ENCODE results near the gene ME3.

Gene ME3

GRCh38 chr11:86702220-86702983, 30.0 kb upstream of the ME3 start:
- Histone ChIP-seq H3K9ac (ENCODE audit: insufficient read length, low read depth) (no peak overlapping the region), H3K27me3 (ENCODE audit: insufficient read depth, insufficient read length) (no peaks in the 10 kb centered on the region), H3K4me1 (ENCODE audit: insufficient read depth, insufficient read length) (no peaks in the 10 kb centered on the region), H3K4me3 (ENCODE audit: insufficient read length, low read depth) (no peak overlapping the region), H3K36me3 (ENCODE audit: insufficient read depth, insufficient read length, low read length) (no peaks in the 10 kb centered on the region), H3K9me3 (ENCODE audit: insufficient read depth, low read length) (no peaks in the 10 kb centered on the region)
- no peak for TF ChIP-seq YY1 (IDR thresholded peaks at IDR 0.05; ENCODE audit: insufficient read depth, insufficient read length)
- TF ChIP-seq SUZ12 (IDR thresholded peaks at IDR 0.05; ENCODE audit: extremely low read depth, insufficient read depth, insufficient read length), result no peak
- TF ChIP-seq ZNF274 (IDR thresholded peaks at IDR 0.05; ENCODE audit: low read depth, low read length), result no peak
- no peak for DNase-seq (ENCODE audit: low read depth, low spot score)

GRCh38 chr11:86699040-86699791, 26.8 kb upstream of the ME3 start:
- Histone ChIP-seq H3K9ac (ENCODE audit: insufficient read length, low read depth) (no peak overlapping the region), H3K27me3 (ENCODE audit: insufficient read depth, insufficient read length) (no peaks in the 10 kb centered on the region), H3K9me3 (ENCODE audit: insufficient read depth, low read length) (no peaks in the 10 kb centered on the region), H3K36me3 (ENCODE audit: insufficient read depth, insufficient read length, low read length) (no peaks in the 10 kb centered on the region), H3K4me1 (ENCODE audit: insufficient read depth, insufficient read length) (no peaks in the 10 kb centered on the region), H3K4me3 (ENCODE audit: insufficient read length, low read depth) (no peak overlapping the region)
- no peak for DNase-seq (ENCODE audit: low read depth, low spot score)
- TF ChIP-seq ZNF274 (IDR thresholded peaks at IDR 0.05; ENCODE audit: low read depth, low read length) (no peak), YY1 (IDR thresholded peaks at IDR 0.05; ENCODE audit: insufficient read depth, insufficient read length) (no peak), SUZ12 (IDR thresholded peaks at IDR 0.05; ENCODE audit: extremely low read depth, insufficient read depth, insufficient read length) (no peak)

GRCh38 chr11:86698639-86699038, 26.2 kb upstream of the ME3 start:
- no peak overlapping the region for H3K4me3 ChIP-seq (ENCODE audit: insufficient read length, low read depth)
- no peaks in the 10 kb centered on the region for H3K9me3 ChIP-seq (ENCODE audit: insufficient read depth, low read length)
- DNase-seq (ENCODE audit: low read depth, low spot score), result no peak
- TF ChIP-seq ZNF274 (IDR thresholded peaks at IDR 0.05; ENCODE audit: low read depth, low read length), result no peak
- TF ChIP-seq SUZ12 (IDR thresholded peaks at IDR 0.05; ENCODE audit: extremely low read depth, insufficient read depth, insufficient read length), result no peak
- TF ChIP-seq YY1 (IDR thresholded peaks at IDR 0.05; ENCODE audit: insufficient read depth, insufficient read length), result no peak
- H3K36me3 ChIP-seq (ENCODE audit: insufficient read depth, insufficient read length, low read length), result no peaks in the 10 kb centered on the region
- no peaks in the 10 kb centered on the region for H3K27me3 ChIP-seq (ENCODE audit: insufficient read depth, insufficient read length)
- no peak overlapping the region for H3K9ac ChIP-seq (ENCODE audit: insufficient read length, low read depth)
- H3K4me1 ChIP-seq (ENCODE audit: insufficient read depth, insufficient read length), result no peaks in the 10 kb centered on the region

GRCh38 chr11:86696451-86696850, 24.0 kb upstream of the ME3 start:
- DNase-seq (ENCODE audit: low read depth, low spot score), result no peak
- no peaks in the 10 kb centered on the region for H3K4me1 ChIP-seq (ENCODE audit: insufficient read depth, insufficient read length)
- TF ChIP-seq SUZ12 (IDR thresholded peaks at IDR 0.05; ENCODE audit: extremely low read depth, insufficient read depth, insufficient read length), result no peak
- TF ChIP-seq YY1 (IDR thresholded peaks at IDR 0.05; ENCODE audit: insufficient read depth, insufficient read length), result no peak
- no peak for TF ChIP-seq ZNF274 (IDR thresholded peaks at IDR 0.05; ENCODE audit: low read depth, low read length)
- no peaks in the 10 kb centered on the region for H3K36me3 ChIP-seq (ENCODE audit: insufficient read depth, insufficient read length, low read length)
- no peaks in the 10 kb centered on the region for H3K27me3 ChIP-seq (ENCODE audit: insufficient read depth, insufficient read length)
- H3K9ac ChIP-seq (ENCODE audit: insufficient read length, low read depth), result no peak overlapping the region
- no peak overlapping the region for H3K4me3 ChIP-seq (ENCODE audit: insufficient read length, low read depth)
- H3K9me3 ChIP-seq (ENCODE audit: insufficient read depth, low read length), result no peaks in the 10 kb centered on the region

- Histone ChIP-seq H3K4me1 (ENCODE audit: insufficient read depth, insufficient read length) (no peaks in the 10 kb centered on the region), H3K4me3 (ENCODE audit: insufficient read length, low read depth) (no peak overlapping the region), H3K27me3 (ENCODE audit: insufficient read depth, insufficient read length) (no peaks in the 10 kb centered on the region), H3K9me3 (ENCODE audit: insufficient read depth, low read length) (no peaks in the 10 kb centered on the region), H3K9ac (ENCODE audit: insufficient read length, low read depth) (no peak overlapping the region), H3K36me3 (ENCODE audit: insufficient read depth, insufficient read length, low read length) (no peaks in the 10 kb centered on the region)
- DNase-seq (ENCODE audit: low read depth, low spot score), result no peak
- no peak for TF ChIP-seq SUZ12 (IDR thresholded peaks at IDR 0.05; ENCODE audit: extremely low read depth, insufficient read depth, insufficient read length)
- no peak for TF ChIP-seq ZNF274 (IDR thresholded peaks at IDR 0.05; ENCODE audit: low read depth, low read length)
- TF ChIP-seq YY1 (IDR thresholded peaks at IDR 0.05; ENCODE audit: insufficient read depth, insufficient read length), result no peak
These were observed 23.6 kb upstream of the ME3 start for GRCh38 chr11:86696004-86696403.

GRCh38 chr11:86695373-86695772, 23.0 kb upstream of the ME3 start:
- no peaks in the 10 kb centered on the region for H3K9me3 ChIP-seq (ENCODE audit: insufficient read depth, low read length)
- no peaks in the 10 kb centered on the region for H3K4me1 ChIP-seq (ENCODE audit: insufficient read depth, insufficient read length)
- H3K36me3 ChIP-seq (ENCODE audit: insufficient read depth, insufficient read length, low read length), result no peaks in the 10 kb centered on the region
- TF ChIP-seq YY1 (IDR thresholded peaks at IDR 0.05; ENCODE audit: insufficient read depth, insufficient read length) (no peak), ZNF274 (IDR thresholded peaks at IDR 0.05; ENCODE audit: low read depth, low read length) (no peak), SUZ12 (IDR thresholded peaks at IDR 0.05; ENCODE audit: extremely low read depth, insufficient read depth, insufficient read length) (no peak)
- no peak for DNase-seq (ENCODE audit: low read depth, low spot score)
- H3K4me3 ChIP-seq (ENCODE audit: insufficient read length, low read depth), result no peak overlapping the region
- no peaks in the 10 kb centered on the region for H3K27me3 ChIP-seq (ENCODE audit: insufficient read depth, insufficient read length)
- no peak overlapping the region for H3K9ac ChIP-seq (ENCODE audit: insufficient read length, low read depth)

- TF ChIP-seq YY1 (IDR thresholded peaks at IDR 0.05; ENCODE audit: insufficient read depth, insufficient read length) (no peak), SUZ12 (IDR thresholded peaks at IDR 0.05; ENCODE audit: extremely low read depth, insufficient read depth, insufficient read length) (no peak), ZNF274 (IDR thresholded peaks at IDR 0.05; ENCODE audit: low read depth, low read length) (no peak)
- no peak for DNase-seq (ENCODE audit: low read depth, low spot score)
- Histone ChIP-seq H3K27me3 (ENCODE audit: insufficient read depth, insufficient read length) (no peaks in the 10 kb centered on the region), H3K4me1 (ENCODE audit: insufficient read depth, insufficient read length) (no peaks in the 10 kb centered on the region), H3K9me3 (ENCODE audit: insufficient read depth, low read length) (no peaks in the 10 kb centered on the region), H3K36me3 (ENCODE audit: insufficient read depth, insufficient read length, low read length) (no peaks in the 10 kb centered on the region), H3K4me3 (ENCODE audit: insufficient read length, low read depth) (no peak overlapping the region), H3K9ac (ENCODE audit: insufficient read length, low read depth) (no peak overlapping the region)
These were observed 21.1 kb upstream of the ME3 start for GRCh38 chr11:86693518-86693917.
